ENCODE results near the gene CDK5RAP2.
"Not testable (repeated sequence)": the region's sequence is repeated elsewhere in the genome, so short reads cannot be mapped to it uniquely, and the experiment has no call there.

Gene CDK5RAP2

GRCh38 chr9:120561709-120562108 is 18.3 kb downstream of the CDK5RAP2 start:
- H3K4me3 ChIP-seq: no peak overlapping the region
- H3K27ac ChIP-seq: no peak overlapping the region
- DNase-seq (ENCODE audit: low spot score): no peak
- no peak for TF ChIP-seq CTCF (IDR thresholded peaks at IDR 0.05)

- no peak for TF ChIP-seq CTCF (IDR thresholded peaks at IDR 0.05)
- no peak overlapping the region for H3K27ac ChIP-seq
- DNase-seq (ENCODE audit: low spot score): no peak
- no peak overlapping the region for H3K4me3 ChIP-seq
Observed at GRCh38 chr9:120559546-120559945, 20.4 kb downstream of the CDK5RAP2 start.

GRCh38 chr9:120558454-120558853 is 21.5 kb downstream of the CDK5RAP2 start:
- no peak for TF ChIP-seq CTCF (IDR thresholded peaks at IDR 0.05)
- Histone ChIP-seq H3K4me3 (no peak overlapping the region), H3K27ac (no peak overlapping the region)
- DNase-seq (ENCODE audit: low spot score): no peak

GRCh38 chr9:120557205-120557604 is 22.8 kb downstream of the CDK5RAP2 start:
- H3K4me3 ChIP-seq: no peak overlapping the region
- no peak for TF ChIP-seq CTCF (IDR thresholded peaks at IDR 0.05)
- no peak overlapping the region for H3K27ac ChIP-seq
- no peak for DNase-seq (ENCODE audit: low spot score)

GRCh38 chr9:120556775-120557174 is 23.2 kb downstream of the CDK5RAP2 start:
- H3K27ac ChIP-seq: no peak overlapping the region
- DNase-seq (ENCODE audit: low spot score): no peak
- TF ChIP-seq CTCF (IDR thresholded peaks at IDR 0.05): no peak
- no peak overlapping the region for H3K4me3 ChIP-seq

- no peak overlapping the region for H3K4me3 ChIP-seq
- no peak for TF ChIP-seq CTCF (IDR thresholded peaks at IDR 0.05)
- no peak overlapping the region for H3K27ac ChIP-seq
- DNase-seq (ENCODE audit: low spot score): no peak
Observed at GRCh38 chr9:120555839-120556238, 24.1 kb downstream of the CDK5RAP2 start.

GRCh38 chr9:120552210-120552704 is 27.7 kb downstream of the CDK5RAP2 start:
- not testable (repeated sequence) for DNase-seq (ENCODE audit: low spot score); H3K4me3 ChIP-seq; H3K27ac ChIP-seq

Data from coronary artery (tissue), 2 donors.